GM19035 (cell line): Measurements from ENCODE around the gene GPR17.

Source experiments
- ATAC-seq: cut with Tn5 transposase; IDR thresholded peaks from one replicate; pipeline ENCODE4 v1.9.1; 2021; ENCODE audit not compliant: unreplicated experiment

The GPR17 gene

DNA sequence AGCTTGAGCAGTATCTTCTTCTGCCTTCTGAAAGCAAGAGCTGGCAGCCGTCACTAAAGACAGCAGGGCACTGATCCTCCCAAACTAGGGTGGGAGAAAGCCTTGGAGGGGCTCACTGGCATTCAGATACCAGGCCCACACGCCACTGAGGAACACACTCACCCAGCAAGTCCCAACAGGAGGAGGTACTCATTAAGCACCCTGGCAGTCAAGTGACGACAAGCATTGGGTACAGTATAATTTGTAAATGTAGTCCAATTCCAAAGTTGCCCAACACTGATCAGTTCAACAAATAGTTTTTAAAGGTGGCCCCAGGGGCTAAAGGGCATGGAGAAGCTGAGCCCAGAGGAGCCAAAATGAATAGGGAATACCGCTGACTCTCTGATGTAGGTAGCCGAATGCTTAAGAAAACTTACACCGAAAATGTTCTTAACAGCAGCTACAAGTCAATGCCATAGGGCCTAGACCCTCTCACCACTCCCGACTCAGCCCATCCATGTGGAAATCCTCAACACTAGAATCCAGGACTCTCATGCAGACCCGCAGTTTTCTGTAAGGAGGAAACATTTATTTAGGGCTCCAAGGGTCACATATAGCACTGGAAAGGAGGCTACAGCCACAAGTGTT, 19.4 kb downstream of the GPR17 start:
- ATAC-seq = no peak

DNA sequence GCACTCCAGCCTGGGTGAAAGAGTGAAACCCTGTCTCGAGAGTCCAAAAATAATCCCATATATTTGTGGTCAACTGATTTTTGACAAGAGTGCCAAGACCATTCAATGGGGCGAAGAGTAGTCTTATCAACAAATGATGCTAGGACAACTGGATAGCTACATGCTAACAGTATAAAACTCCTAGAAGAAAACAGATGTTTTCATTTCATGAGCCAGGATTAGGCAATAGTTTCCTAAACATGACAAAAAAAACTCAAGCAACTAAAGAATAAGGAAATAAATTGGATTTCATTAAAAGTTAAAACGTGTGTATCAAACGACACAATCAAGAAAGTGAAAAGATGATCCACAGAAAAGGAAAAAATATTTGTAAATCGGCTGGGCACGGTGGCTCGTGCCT, 23.1 kb downstream of the GPR17 start:
- no peak for ATAC-seq

DNA sequence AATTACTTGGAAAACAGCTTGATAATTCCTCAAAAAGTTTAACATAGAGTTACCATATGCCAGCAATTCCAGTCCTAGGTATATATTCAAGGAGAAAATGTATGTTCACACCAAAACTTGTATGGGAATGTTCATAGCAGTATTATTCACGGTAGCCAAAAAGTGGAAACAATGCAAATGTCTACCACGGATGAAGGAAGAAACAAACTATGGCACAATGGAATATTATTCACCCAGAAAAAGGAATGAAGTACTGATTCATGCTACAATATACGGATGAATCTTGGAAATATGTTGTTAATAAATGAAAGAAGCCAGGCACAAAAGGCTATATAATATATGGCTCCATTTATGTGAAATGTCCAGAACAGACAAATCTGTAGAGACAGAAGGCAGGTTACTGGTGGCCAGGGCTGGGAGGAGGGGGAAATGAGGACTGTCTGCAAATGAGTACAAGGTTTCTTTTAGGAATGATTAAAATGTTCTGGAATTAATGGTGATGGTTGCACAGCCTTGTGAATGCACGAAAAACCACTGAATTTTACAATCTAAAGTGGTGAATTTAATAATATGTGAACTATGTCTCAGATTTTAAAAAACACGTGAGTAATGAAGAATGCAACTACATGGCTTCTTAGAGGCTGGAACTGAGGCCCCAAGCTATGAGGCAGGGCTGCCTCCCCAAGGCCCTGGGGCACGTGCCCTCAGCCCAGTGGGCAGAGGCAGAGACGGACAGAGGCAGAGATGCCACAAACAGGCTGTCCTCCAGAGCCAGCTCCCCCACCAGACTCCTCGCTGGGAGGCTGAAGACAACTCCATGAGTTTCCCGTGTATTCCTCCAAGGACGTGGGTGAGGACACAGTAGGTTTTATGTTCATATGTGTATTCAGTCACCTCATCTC, 24.4 kb downstream of the GPR17 start:
- no peak for ATAC-seq

DNA sequence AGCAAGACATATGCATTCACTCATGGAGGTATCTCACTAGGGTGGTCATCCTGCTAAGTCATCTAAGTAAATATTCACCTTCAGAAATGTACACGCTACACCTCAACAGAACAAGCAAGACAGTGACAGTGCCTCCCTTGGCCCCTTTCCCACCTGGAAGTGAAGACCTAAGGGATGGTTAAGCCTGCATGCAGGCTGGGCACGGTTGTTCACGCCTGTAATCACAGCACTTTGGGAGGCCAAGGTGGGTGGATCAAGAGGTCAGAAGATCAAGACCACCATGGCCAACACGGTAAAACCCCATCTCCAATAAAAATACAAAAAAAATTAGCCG, 25.0 kb downstream of the GPR17 start:
- no peak for ATAC-seq

DNA sequence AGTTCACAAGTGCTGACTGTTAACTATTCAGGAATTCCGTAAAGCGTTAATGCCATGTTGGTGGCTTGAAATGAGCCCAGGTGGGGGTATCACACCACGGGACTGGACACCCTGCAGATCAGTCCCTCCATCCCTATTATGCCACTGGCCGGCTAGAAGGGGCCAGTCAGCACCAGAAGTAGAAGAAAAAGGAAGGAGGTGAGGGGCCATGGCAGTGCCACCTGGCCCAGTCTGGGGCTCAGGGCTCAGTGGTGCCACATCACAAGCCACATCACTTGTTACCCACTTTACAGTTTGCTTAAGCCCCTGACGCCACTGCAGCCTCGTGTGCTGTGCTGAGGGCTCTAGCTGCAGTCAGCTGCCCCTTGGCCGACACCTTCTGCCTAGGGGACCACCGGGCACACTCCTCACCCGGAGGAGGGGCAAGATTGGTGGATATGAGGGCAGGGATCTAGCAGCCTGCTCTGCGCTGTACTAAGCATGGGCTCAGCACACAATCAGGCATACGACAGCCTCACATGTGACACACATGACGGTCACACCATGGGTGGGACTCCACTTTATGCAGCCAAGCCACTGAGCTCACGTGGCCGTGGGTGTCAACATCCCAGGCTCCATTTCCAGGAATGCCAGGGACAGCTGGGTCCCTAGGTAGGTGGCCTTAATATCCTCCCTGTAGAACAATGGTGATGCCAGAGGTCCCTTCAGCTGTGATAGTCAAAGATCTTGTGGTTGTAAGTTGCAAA, 25.8 kb downstream of the GPR17 start:
- ATAC-seq = no peak

DNA sequence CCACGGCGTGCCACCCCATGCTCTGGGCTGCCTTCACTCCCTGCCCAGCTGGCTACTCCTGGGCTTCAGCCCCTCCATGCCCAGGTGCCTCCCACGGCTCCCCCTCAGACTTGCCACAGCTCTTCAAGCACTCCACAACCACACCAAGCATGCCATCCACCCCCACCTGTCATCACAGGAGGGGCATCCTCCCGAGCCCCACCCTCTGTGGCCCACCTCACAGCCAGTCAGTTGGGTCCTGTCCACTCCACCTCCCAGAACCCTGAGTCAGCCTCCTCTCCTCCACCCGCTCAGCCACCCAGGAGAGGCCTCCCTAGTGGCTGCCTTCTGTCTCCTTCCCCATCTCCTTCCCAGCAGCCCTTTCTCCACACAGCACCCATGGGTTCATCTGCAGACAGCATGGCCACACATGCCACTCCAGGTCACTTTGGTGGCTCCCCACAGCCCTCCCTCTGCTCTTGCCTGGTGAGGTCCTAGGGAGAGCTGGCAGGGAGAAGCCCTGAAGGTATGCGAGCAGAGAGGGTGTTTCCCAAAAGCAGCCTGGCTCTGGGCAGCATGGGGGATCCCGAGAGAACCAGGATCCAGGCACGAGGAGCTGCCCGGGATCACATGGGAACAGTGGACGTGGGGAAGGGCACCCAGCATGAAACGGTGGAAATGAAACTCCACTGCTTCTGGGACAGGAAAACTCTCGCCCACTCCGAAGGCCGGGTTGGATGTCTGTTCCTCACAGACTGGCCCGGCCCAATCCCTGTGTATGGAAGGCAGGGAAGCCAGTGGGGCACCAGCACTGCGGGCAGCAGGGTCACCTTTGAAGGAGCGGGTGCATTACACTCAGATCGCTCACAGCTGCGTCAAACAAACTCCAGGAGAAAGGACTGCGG, 26.6 kb downstream of the GPR17 start:
- ATAC-seq = no peak

DNA sequence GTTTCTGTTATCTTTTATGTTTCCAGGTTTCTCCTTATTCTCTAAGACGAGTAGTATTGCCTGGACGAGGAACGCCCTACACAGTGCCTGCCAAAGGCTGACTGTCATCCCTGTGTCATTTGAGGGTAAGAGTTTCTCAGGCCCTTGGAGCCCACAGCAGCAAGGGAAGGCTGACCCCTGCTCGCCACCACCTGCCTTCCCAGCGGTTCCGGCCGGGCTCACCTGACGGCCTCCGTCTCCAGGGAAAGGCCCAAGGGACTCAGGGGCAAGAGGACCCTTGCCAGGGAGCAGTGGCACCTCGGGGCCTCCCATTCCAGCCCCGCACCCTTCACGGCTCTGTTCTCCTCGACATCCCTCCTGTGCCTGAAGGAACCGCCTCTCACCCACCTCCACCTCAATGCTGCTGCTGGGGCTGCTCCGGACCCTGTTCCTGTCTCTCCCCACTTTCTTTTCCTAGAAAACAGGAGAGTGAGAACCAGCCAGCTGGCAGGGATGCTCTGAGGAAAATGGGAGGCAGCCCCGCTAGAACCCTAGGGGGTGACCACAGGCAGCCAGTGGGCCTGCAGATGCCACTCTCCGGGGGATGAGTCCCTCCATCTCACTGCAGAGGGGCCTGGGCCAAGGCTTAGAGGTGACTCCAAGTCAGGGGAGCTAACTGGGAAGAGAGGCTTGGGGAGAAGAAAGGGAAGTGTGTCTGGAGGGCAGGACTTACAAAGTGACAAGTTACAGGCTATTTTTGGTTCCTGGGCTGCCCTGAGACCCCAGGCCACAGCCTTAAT, 27.5 kb downstream of the GPR17 start:
- ATAC-seq = no peak

DNA sequence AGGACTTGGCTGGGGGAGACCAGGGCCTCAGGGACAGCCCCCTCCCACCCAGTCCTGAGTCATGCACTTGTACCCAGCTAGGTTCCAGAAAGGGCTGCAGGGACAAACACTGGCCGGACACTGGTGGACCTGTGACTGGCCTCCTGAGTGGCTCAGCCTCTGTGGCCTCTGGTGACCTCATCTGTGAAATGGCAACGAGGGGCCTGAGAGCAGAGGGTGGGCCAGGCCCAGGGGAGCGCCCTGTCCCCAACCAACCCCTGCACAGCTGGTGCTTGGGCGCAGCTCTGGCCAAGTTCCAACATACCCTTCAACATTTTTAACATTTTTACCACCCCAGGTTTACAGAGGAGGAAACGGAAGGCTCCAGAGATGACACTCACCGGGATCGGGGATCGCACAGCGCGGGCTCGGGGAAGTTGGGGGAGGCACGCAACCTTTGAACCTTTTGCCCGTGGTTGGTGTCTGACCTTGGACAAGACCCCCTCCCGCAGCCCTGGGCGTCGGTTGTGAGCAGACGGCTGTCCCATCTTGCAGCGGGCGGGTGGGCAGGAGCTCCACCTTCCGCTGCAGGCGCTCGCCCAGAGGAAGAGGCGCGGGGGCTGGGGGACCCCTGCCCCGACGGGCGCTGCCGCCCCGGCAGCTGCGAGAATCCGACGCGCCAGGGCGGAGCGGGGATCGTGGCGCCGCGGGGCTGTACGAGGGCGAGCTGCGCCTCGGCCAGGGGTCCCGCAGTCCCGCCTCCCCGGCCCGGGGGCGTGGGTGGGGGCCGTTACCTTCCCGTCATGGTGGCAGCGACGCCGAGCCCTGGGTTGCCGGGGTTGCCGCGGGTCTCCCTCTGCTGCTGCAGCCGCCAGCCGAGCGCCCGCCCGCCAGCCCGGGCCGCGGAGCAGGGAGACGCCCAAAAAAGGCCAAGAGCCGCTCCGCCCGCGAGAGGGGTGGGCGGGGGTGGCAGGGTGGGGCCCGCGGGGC, 28.6 kb downstream of the GPR17 start:
- ATAC-seq = no peak

DNA sequence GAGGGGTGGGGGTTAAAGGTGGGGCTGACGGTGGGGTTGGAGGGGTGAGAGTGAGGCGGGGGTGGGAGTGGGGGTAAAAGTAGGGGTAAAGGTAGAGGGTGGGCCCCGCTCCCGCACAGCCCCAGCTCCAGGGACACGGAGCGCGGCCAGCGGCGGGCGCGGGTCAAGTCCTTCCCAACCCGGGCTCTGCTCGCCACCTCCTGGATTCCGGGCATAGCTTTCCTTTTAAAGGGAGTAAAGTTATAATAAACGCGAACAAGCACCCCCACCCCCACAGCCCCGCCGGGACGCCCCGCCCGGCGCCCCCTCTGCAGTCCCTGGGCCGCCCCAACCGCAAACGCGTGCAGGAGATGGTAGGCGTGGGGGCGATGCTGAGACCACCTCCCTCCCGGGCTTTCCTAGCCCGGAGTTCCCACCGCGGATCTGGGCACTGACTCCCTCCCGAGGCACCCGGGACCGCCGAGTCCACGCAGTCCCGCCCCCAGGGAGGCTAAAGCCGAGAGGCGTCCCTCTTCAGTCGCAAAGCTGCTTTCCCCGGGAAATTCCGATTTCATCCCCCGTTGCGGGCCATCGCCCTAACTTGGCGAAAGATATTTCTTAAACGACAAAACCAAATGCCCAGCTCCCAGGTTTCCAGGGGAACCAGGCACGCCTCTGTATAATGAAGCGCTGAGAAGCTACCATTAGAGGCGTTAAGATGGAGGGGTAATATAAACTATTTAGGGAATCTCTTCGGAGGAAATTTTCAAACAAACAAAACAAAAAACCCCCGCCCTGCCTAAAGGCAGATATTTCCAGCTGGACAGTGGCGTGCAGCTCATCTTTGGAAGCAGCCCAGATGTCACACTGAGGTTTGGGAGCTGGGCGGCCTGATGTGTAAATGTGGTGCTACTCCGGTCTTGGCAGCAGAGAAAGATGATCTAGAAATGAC, 29.6 kb downstream of the GPR17 start, which contains the start of gene LIMS2:
Gene LIMS2 (minus strand): TSS at position 200 of the 931 bp plus-strand sequence. CDS start 506 bp downstream, outside the sequence.
- ATAC-seq = no peak

DNA sequence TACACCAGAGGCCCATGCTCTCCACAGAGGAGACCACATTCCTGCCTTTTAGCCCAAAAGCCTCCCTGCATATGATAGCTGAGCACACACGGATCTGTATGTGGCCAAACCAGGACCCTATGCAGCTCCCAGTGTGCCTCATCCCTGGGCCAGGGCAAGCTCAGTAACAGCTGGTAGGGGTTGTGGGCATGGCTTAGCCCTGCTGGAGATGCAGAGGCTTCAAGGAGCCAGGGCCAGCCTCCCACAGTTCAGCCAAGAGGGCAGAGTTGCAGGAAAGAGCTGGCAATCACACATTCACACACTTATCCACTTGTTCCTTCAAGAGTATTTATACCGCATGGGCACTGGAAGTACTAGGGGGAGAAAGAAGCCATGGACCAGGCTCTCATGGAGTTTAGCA, 31.0 kb downstream of the GPR17 start:
- no peak for ATAC-seq

DNA sequence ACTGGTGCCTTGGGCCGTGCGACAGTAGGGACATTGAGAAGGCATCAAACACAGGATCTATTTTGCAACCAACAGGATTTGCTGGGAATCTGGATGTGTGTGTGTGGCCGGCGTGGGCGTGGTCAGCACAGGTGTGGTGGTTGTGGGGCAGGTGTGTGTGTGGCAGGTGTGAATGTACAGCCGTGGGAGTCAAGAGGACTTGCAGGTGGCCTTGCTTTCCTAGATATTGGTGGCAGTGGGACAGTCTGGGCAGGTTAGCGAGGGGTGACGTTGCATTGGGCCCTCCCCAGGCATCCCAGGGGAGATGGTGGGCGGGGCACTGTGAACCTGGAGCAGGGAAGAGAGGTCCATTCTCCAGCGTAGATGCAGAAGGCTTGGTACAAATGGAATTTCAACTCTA, 32.6 kb downstream of the GPR17 start:
- no peak for ATAC-seq

DNA sequence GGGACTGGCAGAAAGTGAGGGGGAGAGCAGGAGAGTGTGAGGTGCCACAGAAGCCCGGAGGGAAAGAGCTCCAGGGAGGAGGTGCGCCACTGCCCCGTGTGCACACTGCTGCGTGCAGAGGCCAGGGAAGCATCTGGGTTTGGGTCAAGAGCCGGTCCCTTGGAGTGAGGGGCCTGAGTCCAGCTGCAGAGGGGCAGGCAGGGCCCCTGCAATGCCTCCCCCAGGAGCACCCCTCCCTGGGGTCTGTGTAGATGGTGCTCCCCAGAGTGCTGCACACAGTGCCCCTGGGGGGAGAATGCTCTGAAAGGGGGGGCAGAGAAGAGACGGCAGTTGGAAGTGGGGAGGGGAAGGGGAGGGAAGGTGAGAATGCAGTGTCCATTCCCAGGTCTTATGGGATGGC, 33.0 kb downstream of the GPR17 start:
- ATAC-seq = no peak

DNA sequence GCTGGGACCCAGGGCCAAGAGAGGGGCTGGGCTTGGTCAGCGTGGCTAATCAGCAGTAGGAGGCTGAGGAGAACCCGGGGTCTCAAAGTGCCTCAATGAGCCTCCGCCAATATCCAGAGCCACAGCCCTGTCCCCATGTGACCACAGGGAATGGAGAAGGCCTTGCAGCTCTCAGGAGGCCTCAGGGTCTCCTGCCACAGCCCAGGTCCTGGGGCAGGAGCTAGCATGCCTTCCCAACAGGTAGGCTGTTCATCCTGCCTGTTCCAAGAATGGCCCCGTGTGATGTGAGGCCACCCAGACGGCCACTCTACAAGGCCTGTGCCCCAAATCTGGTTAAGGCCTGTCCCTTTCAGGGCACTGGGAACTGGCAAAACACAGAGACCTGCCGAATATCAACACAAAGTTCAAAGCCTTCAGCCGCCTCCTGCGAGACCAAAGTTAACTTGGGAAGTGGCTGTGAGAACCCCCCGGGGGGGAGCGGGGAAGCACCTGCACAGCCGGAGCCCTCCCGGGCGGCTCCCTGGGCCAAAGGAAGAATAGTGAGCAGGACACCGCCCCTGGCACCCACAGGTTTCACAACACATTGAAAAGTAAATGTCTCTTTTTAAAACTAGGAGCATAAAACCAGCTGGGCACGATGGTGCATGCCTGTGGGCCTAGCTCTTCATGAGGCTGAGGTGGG, 33.9 kb downstream of the GPR17 start:
- no peak for ATAC-seq

DNA sequence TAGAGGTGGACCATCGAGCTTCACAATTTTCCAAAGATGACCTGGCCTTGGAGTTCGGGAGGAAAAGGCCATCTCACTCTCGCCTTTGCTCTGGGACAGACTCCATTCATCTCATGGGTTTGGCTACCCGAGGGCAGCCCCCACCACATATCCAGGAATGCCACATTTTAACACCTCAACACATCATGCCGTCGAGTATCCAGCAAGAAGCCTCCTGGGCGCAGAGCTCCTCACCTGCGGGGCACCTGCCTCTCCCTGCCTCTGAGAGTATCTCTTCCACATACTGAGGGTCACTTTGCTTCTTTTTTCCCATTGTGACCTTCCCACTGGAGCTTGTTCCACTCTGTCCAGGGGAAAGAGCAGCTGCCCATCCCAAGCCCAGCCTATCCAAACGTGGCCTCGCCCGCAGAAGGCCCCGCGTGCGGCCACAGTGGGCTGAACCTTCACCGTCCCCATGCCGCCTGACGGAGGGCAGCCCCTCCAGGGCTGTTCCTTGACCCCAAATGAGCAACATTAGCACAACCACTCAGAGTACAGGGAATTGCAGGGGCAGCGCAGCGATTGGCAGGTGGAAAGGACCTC, 34.8 kb downstream of the GPR17 start:
- ATAC-seq = no peak

DNA sequence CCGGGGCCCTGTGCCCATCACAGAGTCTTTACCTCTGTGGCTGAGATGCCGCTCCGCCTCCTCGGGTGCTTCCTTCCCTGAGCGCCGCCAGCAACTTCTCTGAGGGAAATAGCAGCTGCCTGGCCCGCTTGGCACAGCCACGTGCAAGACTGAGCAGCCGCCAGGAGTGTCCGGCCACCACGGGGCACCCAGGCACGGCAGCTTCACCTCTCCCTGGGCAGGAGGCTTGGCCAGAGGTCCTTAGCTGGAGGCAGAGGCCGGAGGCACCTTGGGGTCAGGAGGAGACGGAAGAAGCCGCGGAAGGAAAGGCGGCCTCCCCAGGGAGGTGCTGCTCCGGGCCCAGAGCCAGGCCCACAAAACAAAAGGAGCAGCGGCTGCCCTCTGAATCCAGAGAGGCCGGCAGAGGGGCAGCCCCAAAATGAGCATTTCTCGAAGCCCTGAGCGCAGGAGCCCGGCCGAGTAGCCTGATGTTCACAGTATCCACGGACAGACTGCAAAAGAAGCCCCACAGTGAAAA, 35.4 kb downstream of the GPR17 start:
- ATAC-seq = no peak

DNA sequence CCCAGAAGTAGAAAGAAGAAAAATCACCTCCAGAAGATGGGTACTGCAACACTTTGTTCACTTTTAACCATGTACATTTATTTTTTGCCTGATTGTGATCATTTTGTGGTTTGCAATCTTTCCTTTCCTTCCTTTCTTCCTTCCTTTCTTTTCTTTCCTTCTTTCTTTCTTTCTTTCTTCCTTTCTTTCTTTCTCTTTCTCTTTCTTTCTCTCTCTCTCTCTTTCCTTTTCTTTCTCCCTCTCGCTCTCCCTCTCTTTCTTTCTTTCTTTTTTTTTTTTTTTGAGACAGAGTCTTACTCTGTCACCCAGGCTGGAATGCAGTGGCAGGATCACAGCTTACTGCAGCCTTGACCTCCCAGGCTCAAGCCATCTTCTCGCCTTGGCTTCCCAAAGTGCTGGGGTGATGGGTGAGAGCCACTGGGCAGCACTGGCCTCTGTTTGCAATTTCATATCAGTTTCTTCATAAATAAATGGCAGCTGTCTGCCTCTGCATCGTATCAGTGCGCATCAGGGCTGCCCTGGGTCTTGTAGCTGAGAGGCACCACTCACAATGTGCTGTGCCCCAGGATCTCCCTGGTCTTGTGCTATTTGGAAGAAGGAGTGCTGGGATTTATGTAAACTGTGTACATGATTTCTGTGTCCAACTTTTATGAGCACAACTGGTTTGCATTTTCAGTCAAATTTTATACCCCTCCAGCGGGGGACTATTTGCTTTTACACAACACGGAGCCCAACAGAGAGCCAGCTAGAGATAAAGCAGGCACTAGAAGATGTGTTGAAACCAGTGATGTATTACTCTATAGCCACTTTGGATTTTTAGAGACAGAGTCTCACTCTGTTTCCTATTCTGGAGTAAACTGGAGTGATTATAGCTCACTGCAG, 36.3 kb downstream of the GPR17 start:
- ATAC-seq = no peak
